SK-N-SH (cell line): ENCODE data around the gene CTRB1. TPM values are rescaled to one million over a fixed set of nuclear protein-coding genes. Genes with fewer than 3 reads are reported as not detected.
"Not testable (repeated sequence)": the region's sequence is repeated elsewhere in the genome, so short reads cannot be mapped to it uniquely, and the experiment has no call there.

Experiments
- CTCF ChIA-PET: fragments of 300-600, 350-600 bp; formaldehyde crosslinking; extraction: SDS; loops from one replicate; lab custom pipeline; 2021; lab: Yijun Ruan, JAX
- POLR2A ChIA-PET: fragments of 350-600 bp; sonication (Branson Sonifier 250); formaldehyde crosslinking; extraction: SDS; loops from one replicate; lab custom pipeline; 2020; ENCODE audit warnings: antibody characterized with exemption, inconsistent platforms; lab: Yijun Ruan, JAX
- DNase-seq: peaks from one replicate; pipeline ENCODE4 v3.0.0; 2012
- H2AFZ ChIP-seq: fragments of 200-600 bp; sonication (generic); 2 replicates; pipeline ENCODE4 v1.8.1; 2016; ENCODE audit warnings: antibody characterized with exemption, mild to moderate bottlenecking, low read depth
- H3F3A ChIP-seq: fragments of 200-600 bp; sonication (generic); replicated peaks from 2 replicates; pipeline ENCODE3; 2016; ENCODE audit warnings: antibody characterized with exemption, mild to moderate bottlenecking; ENCODE audit not compliant: insufficient read depth
- H3K27ac ChIP-seq, 2 experiments: fragments of 200-500 bp in 1 of 2; fragments of 200-600 bp in 1 of 2; sonication (Bioruptor generic) in 1 of 2; sonication (generic), shearing (Covaris generic) in 1 of 2; 2 replicates each; pipeline versions ENCODE4 v1.5.1 to v1.6.1; 2014 to 2016; ENCODE audit warnings: low read depth in 2 of 2, inconsistent platforms in 1 of 2, low read length in 1 of 2, mild to moderate bottlenecking in 1 of 2, mixed read lengths in 1 of 2
- H3K27me3 ChIP-seq: fragments of 200-600 bp; sonication (generic), shearing (Covaris generic); 2 replicates; pipeline ENCODE4 v1.6.1; 2016; ENCODE audit warnings: mixed run types; ENCODE audit not compliant: insufficient read depth
- H3K36me3 ChIP-seq, 2 experiments: fragments of 200-500 bp in 1 of 2; fragments of 200-600 bp in 1 of 2; sonication (Bioruptor generic) in 1 of 2; sonication (generic) in 1 of 2; replicated peaks in 1 of 2; 2 replicates each; pipeline versions ENCODE3 to v1.5.1; 2014 to 2016; ENCODE audit warnings: low read length in 1 of 2, mild to moderate bottlenecking in 1 of 2; ENCODE audit not compliant: insufficient read depth in 2 of 2, control insufficient read depth in 1 of 2
- H3K4me1 ChIP-seq, 2 experiments: fragments of 200-500 bp in 1 of 2; fragments of 200-600 bp in 1 of 2; sonication (Bioruptor generic) in 1 of 2; sonication (generic), shearing (Covaris generic) in 1 of 2; 2 replicates each; pipeline versions ENCODE4 v1.5.1 to v1.6.1; 2014 to 2016; ENCODE audit warnings: low read depth in 1 of 2, low read length in 1 of 2, mixed run types in 1 of 2; ENCODE audit not compliant: insufficient read depth in 2 of 2, control insufficient read depth in 1 of 2
- H3K4me2 ChIP-seq: fragments of 200-600 bp; sonication (generic), shearing (Covaris generic); 2 replicates; pipeline ENCODE4 v1.6.1; 2017; ENCODE audit warnings: mixed run types
- H3K4me3 ChIP-seq, 2 experiments: fragments of 200-500 bp in 1 of 2; fragments of 200-600 bp in 1 of 2; sonication (Bioruptor generic) in 1 of 2; sonication (generic), shearing (Covaris generic) in 1 of 2; 2 replicates each; pipeline versions ENCODE4 v1.5.1 to v1.8.1; 2014 to 2016; ENCODE audit warnings: low read depth in 2 of 2, inconsistent platforms in 1 of 2, low read length in 1 of 2, mild to moderate bottlenecking in 1 of 2, mixed read lengths in 1 of 2, moderate library complexity in 1 of 2
- H3K79me2 ChIP-seq: fragments of 200-600 bp; sonication (generic); 2 replicates; pipeline ENCODE4 v1.8.1; 2017; ENCODE audit warnings: mild to moderate bottlenecking; ENCODE audit not compliant: insufficient read depth
- H3K9ac ChIP-seq: fragments of 200-600 bp; sonication (generic); 2 replicates; pipeline ENCODE4 v1.6.1; 2017; ENCODE audit warnings: mixed run types
- H3K9me2 ChIP-seq: fragments of 200-600 bp; sonication (generic); 2 replicates; pipeline ENCODE4 v1.6.1; 2017; ENCODE audit warnings: mixed run types
- H3K9me3 ChIP-seq: fragments of 200-600 bp; sonication (generic); 2 replicates; pipeline ENCODE4 v1.6.1; 2017; ENCODE audit warnings: mixed run types, mild to moderate bottlenecking, moderate library complexity
- H4K20me1 ChIP-seq: fragments of 200-600 bp; sonication (generic); 2 replicates; pipeline ENCODE4 v1.6.1; 2017; ENCODE audit warnings: mild to moderate bottlenecking, mixed run types; ENCODE audit not compliant: insufficient read depth
- CHD2 ChIP-seq: fragments of 150-350 bp; IDR thresholded peaks from 2 replicates; pipeline ENCODE4 v1.6.1; 2018; ENCODE audit warnings: low read length; ENCODE audit not compliant: partially characterized antibody
- CTCF ChIP-seq: fragments of 200-600 bp; sonication (generic); IDR thresholded peaks from 2 replicates; pipeline ENCODE4 v1.6.1; 2017; ENCODE audit warnings: antibody characterized with exemption, mild to moderate bottlenecking, moderate library complexity
- ELF1 ChIP-seq: IDR thresholded peaks from 2 replicates; pipeline ENCODE4 v1.4.0; 2012
- EZH2phosphoT487 ChIP-seq: fragments of 200-600 bp; sonication (generic); IDR thresholded peaks from 2 replicates; pipeline ENCODE4 v1.6.1; 2017; ENCODE audit warnings: low read depth, mixed run types, mild to moderate bottlenecking, antibody characterized with exemption, moderate library complexity, borderline replicate concordance
- FOSL2 ChIP-seq: IDR thresholded peaks from 2 replicates; pipeline ENCODE4 v1.4.0; 2012; ENCODE audit warnings: low read depth, mild to moderate bottlenecking, moderate library complexity, borderline replicate concordance
- FOXJ3 ChIP-seq: sonication (generic); formaldehyde crosslinking; IDR thresholded peaks from 2 replicates; pipeline ENCODE4 v1.5.1; 2020; ENCODE audit warnings: mild to moderate bottlenecking, missing genetic modification reagents
- FOXM1 ChIP-seq: IDR thresholded peaks from 2 replicates; pipeline ENCODE4 v1.4.0; 2012; ENCODE audit warnings: low read depth, mild to moderate bottlenecking
- GATA2 ChIP-seq: sonication (generic); formaldehyde crosslinking; IDR thresholded peaks from 2 replicates; pipeline ENCODE4 v1.5.0; 2020; ENCODE audit warnings: mild to moderate bottlenecking, missing genetic modification reagents
- IRF3 ChIP-seq: fragments of 150-350 bp; IDR thresholded peaks from 2 replicates; pipeline ENCODE4 v1.6.1; 2016; ENCODE audit warnings: mild to moderate bottlenecking, low read depth, low read length
- JUND ChIP-seq: IDR thresholded peaks from 2 replicates; pipeline ENCODE4 v1.4.0; 2012
- MAX ChIP-seq: IDR thresholded peaks from 2 replicates; pipeline ENCODE4 v1.4.0; 2012; ENCODE audit warnings: low read depth
- MEF2A ChIP-seq: IDR thresholded peaks from 2 replicates; pipeline ENCODE4 v1.4.0; 2012; ENCODE audit warnings: low read depth, borderline replicate concordance
- MXI1 ChIP-seq: IDR thresholded peaks from 2 replicates; pipeline ENCODE4 v1.6.1; 2012; ENCODE audit warnings: mild to moderate bottlenecking, low read depth, low read length, improper control_type of control experiment
- PBX3 ChIP-seq: IDR thresholded peaks from 2 replicates; pipeline ENCODE4; 2012
- POLR2AphosphoS5 ChIP-seq: IDR thresholded peaks from 2 replicates; pipeline ENCODE4 v1.6.1; 2012; ENCODE audit warnings: low read depth, low read length
- RXRA ChIP-seq: IDR thresholded peaks from 2 replicates; pipeline ENCODE4 v1.4.0; 2012; ENCODE audit warnings: low read depth, mild to moderate bottlenecking, borderline replicate concordance
- TCF12 ChIP-seq: IDR thresholded peaks from 2 replicates; pipeline ENCODE4 v1.4.0; 2012
- USF2 ChIP-seq: fragments of 150-350 bp; IDR thresholded peaks from 2 replicates; pipeline ENCODE4 v1.6.1; 2017; ENCODE audit warnings: antibody characterized with exemption, low read length, low read depth, borderline replicate concordance
- YY1 ChIP-seq: IDR thresholded peaks from 2 replicates; pipeline ENCODE4 v1.4.0; 2012; ENCODE audit warnings: low read depth, mild to moderate bottlenecking
- WGBS: methylation state at CpG from one replicate; pipeline ENCODE4 v1.1.6; 2017; ENCODE audit warnings: low lambda C conversion rate; 5-methylcytosine and 5-hydroxymethylcytosine counted together
- polyA plus RNA-seq, 3 experiments: library from polyadenylated mRNA; depleted of rRNA; stranded (reverse); fragments of >200 nt; gene quantifications; 2 replicates each; pipeline ENCODE4 v1.2.3, GENCODE V29; 2012

The CTRB1 gene
- polyA plus RNA-seq, 1 of the 3 experiments (the other 2 are of a cell fraction) = not detected

GRCh38 chr16:75211286-75211685 is 7.5 kb upstream of the CTRB1 start:
- WGBS = 77% methylated on average over 10 of the region's 10 CpGs
- H3K9ac ChIP-seq, H3K4me2 ChIP-seq, H2AFZ ChIP-seq, H4K20me1 ChIP-seq, H3K9me3 ChIP-seq, DNase-seq, H3K27ac ChIP-seq, H3K4me1 ChIP-seq, H3K79me2 ChIP-seq, POLR2A ChIA-PET, H3F3A ChIP-seq, H3K27me3 ChIP-seq, H3K4me3 ChIP-seq, H3K9me2 ChIP-seq, H3K36me3 ChIP-seq: not testable (repeated sequence)
- CTCF ChIA-PET = interaction anchor here (0.6 kb wide), 1 partner anchor 19 kb away, joined by 3 read pairs; no protein-coding TSS in a partner anchor

- Histone ChIP-seq H3K4me3 (no peak overlapping the region), H3K9me3 (no peaks in the 10 kb centered on the region), H3K79me2 (no peaks in the 10 kb centered on the region), H3K9me2 (no peaks in the 10 kb centered on the region), H3K36me3 (no peaks in the 10 kb centered on the region), H3K4me2 (no peak overlapping the region), H3K4me1 (peaks cover 0 to 6% of the 10 kb centered on the region in 2 experiments; a peak in 1 of 4 replicates), H3K9ac (no peak overlapping the region), H3K27me3 (no peaks in the 10 kb centered on the region), H3K27ac (no peak overlapping the region), H2AFZ (no peak overlapping the region), H3F3A (no peaks in the 10 kb centered on the region), H4K20me1 (no peaks in the 10 kb centered on the region)
- ChIA-PET CTCF (interaction anchor here (0.7 to 4.0 kb wide), 4 partner anchors 16 to 186 kb away, joined by 3 to 21 read pairs (median 4); no protein-coding TSS in a partner anchor), POLR2A (no interaction called here)
- WGBS = 85% methylated on average over 2 of the region's 2 CpGs
- TF ChIP-seq TCF12 (no peak), YY1 (no peak), JUND (no peak), MXI1 (no peak), ELF1 (no peak), MEF2A (no peak), POLR2AphosphoS5 (no peak), GATA2 (no peak), IRF3 (no peak), RXRA (no peak), MAX (no peak), CTCF (no peak), FOXJ3 (CRISPR knock-in tag) (no peak), FOXM1 (no peak), PBX3 (no peak), FOSL2 (no peak), CHD2 (no peak), USF2 (no peak), EZH2phosphoT487 (no peak)
- no peak for DNase-seq
Measured at GRCh38 chr16:75216127-75216526, 2.7 kb upstream of the CTRB1 start.
